Measurements from ENCODE around the gene PTPRN.

GRCh38 chr2:219350215-219350614 is 41.0 kb upstream of the PTPRN start:
- TF ChIP-seq, protein P1, sequence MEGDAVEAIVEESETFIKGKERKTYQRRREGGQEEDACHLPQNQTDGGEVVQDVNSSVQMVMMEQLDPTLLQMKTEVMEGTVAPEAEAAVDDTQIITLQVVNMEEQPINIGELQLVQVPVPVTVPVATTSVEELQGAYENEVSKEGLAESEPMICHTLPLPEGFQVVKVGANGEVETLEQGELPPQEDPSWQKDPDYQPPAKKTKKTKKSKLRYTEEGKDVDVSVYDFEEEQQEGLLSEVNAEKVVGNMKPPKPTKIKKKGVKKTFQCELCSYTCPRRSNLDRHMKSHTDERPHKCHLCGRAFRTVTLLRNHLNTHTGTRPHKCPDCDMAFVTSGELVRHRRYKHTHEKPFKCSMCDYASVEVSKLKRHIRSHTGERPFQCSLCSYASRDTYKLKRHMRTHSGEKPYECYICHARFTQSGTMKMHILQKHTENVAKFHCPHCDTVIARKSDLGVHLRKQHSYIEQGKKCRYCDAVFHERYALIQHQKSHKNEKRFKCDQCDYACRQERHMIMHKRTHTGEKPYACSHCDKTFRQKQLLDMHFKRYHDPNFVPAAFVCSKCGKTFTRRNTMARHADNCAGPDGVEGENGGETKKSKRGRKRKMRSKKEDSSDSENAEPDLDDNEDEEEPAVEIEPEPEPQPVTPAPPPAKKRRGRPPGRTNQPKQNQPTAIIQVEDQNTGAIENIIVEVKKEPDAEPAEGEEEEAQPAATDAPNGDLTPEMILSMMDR (IDR thresholded peaks at IDR 0.05 in 4 of 5, conservative IDR thresholded peaks at IDR 0.05 in 1 of 5): no peak
- TF ChIP-seq POLR2A (IDR thresholded peaks at IDR 0.05): no peak

All from gastrocnemius medialis (tissue), 4 donors.